NCI-H1694 treated with DMSO at 0.1 percent for 48 hours (cell line): Measurements from ENCODE around the gene SPO11.

Source experiments
- DNase-seq: peaks from one replicate; lab custom pipeline; 2025; lab: John Stamatoyannopoulos, UW

SPO11 gene

GRCh38 chr20:57377350-57377749 is 47.7 kb downstream of the SPO11 start:
- no peak for DNase-seq

GRCh38 chr20:57378107-57378506 is 48.5 kb downstream of the SPO11 start:
- DNase-seq = no peak

- DNase-seq = no peak
Measured at GRCh38 chr20:57378646-57379262, 49.2 kb downstream of the SPO11 start.

GRCh38 chr20:57379263-57379647 is 49.7 kb downstream of the SPO11 start:
- no peak for DNase-seq

GRCh38 chr20:57380081-57380750 is 50.6 kb downstream of the SPO11 start:
- DNase-seq = no peak

GRCh38 chr20:57381596-57382503 is 52.2 kb downstream of the SPO11 start:
- peak; percentile 35 for DNase-seq

GRCh38 chr20:57382516-57382915 is 52.9 kb downstream of the SPO11 start:
- DNase-seq = no peak

- DNase-seq = no peak
Measured at GRCh38 chr20:57383447-57384347, 54.1 kb downstream of the SPO11 start.

GRCh38 chr20:57384486-57384885 is 54.9 kb downstream of the SPO11 start:
- DNase-seq = no peak

GRCh38 chr20:57384953-57385761 is 55.6 kb downstream of the SPO11 start:
- no peak for DNase-seq

GRCh38 chr20:57385940-57386339 is 56.3 kb downstream of the SPO11 start:
- no peak for DNase-seq

GRCh38 chr20:57386762-57387161 is 57.2 kb downstream of the SPO11 start:
- no peak for DNase-seq

- DNase-seq = no peak
Measured at GRCh38 chr20:57387463-57387862, 57.9 kb downstream of the SPO11 start.

- no peak for DNase-seq
Measured at GRCh38 chr20:57387945-57388371, 58.4 kb downstream of the SPO11 start.

- DNase-seq = no peak
Measured at GRCh38 chr20:57388953-57389694, 59.5 kb downstream of the SPO11 start.

GRCh38 chr20:57389695-57390603 is 60.3 kb downstream of the SPO11 start:
- no peak for DNase-seq

GRCh38 chr20:57390604-57391438 is 61.2 kb downstream of the SPO11 start, which contains the start of gene RBM38:
Gene RBM38, plus strand, starts transcription at chr20:57391396. Its CDS starts 186 bp downstream, at chr20:57391582.
- DNase-seq = peak; percentile 9
